ENCODE measurements around the gene ZNF580. TPM values are rescaled to one million over a fixed set of nuclear protein-coding genes. Genes with fewer than 3 reads are reported as not detected.

The ZNF580 gene
- total and polyA plus RNA-seq, 12 donors, result 16.5 to 29.9 (median 21.1) TPM

GRCh38 chr19:55648585-55649267 lies 7.9 kb downstream of the ZNF580 start:
- peaks cover 14 to 56% (median 41%) of the 10 kb centered on the region in 9 donors for H3K4me1 ChIP-seq
- no peak for TF ChIP-seq CTCF (IDR thresholded peaks at IDR 0.05)
- 25 to 28% methylated on average over 25 of the region's 25 CpGs for WGBS, 2 donors

GRCh38 chr19:55649268-55650125 lies 8.7 kb downstream of the ZNF580 start:
- Histone ChIP-seq H3K27me3 (no peaks in the 10 kb centered on the region), H3K9me3 (no peaks in the 10 kb centered on the region), H3K4me3 (peak overlapping the region in 5 of 10 donors; percentile 77 to 92 (median 90)), H3K36me3 (peaks cover 0 to 32% (median 8%) of the 10 kb centered on the region in 9 donors), H3K4me1 (peaks cover 14 to 48% (median 35%) of the 10 kb centered on the region in 9 donors), H3K27ac (peak overlapping the region in 8 of 10 donors; percentile 83 to 92 (median 90))
- TF ChIP-seq CTCF (IDR thresholded peaks at IDR 0.05), result no peak
- 77 to 82% methylated on average over 17 of the region's 17 CpGs for WGBS, 2 donors
- ATAC-seq (no peak), DNase-seq (no peak)
- intact Hi-C loops (cut with DNase I), result no loop called here

More at GRCh38 chr19:55648585-55649267, 7.9 kb downstream of the ZNF580 start:
- DNase-seq (no peak), ATAC-seq (no peak)
- H3K9me3 ChIP-seq, result no peaks in the 10 kb centered on the region
- intact Hi-C loops (cut with DNase I), result no loop called here
- no peaks in the 10 kb centered on the region for H3K27me3 ChIP-seq
- peak overlapping the region; percentile 70 to 92 (median 88) for H3K27ac ChIP-seq
- peaks cover 0 to 32% (median 8%) of the 10 kb centered on the region in 9 donors for H3K36me3 ChIP-seq
- peak overlapping the region; percentile 77 to 98 (median 88) for H3K4me3 ChIP-seq

- intact Hi-C loops (cut with DNase I), result no loop called here
- H3K36me3 ChIP-seq, result peaks cover 0 to 26% (median 4%) of the 10 kb centered on the region in 9 donors
- no peaks in the 10 kb centered on the region for H3K9me3 ChIP-seq
- ATAC-seq (no peak), DNase-seq (no peak)
- H3K4me3 ChIP-seq, result no peak overlapping the region
- no peak for TF ChIP-seq CTCF (IDR thresholded peaks at IDR 0.05)
- H3K27ac ChIP-seq, result no peak overlapping the region
- 90 to 93% methylated on average over 4 of the region's 4 CpGs for WGBS, 2 donors
- H3K4me1 ChIP-seq, result peaks cover 14 to 42% (median 29%) of the 10 kb centered on the region in 9 donors
- H3K27me3 ChIP-seq, result no peaks in the 10 kb centered on the region
These were observed 9.3 kb downstream of the ZNF580 start for GRCh38 chr19:55650126-55650557.

GRCh38 chr19:55650602-55651230 lies 9.9 kb downstream of the ZNF580 start:
- ATAC-seq, result no peak
- intact Hi-C loops (cut with DNase I), result no loop called here
- Histone ChIP-seq H3K4me1 (peaks cover 14 to 42% (median 33%) of the 10 kb centered on the region in 9 donors), H3K27me3 (no peaks in the 10 kb centered on the region), H3K9me3 (no peaks in the 10 kb centered on the region), H3K4me3 (no peak overlapping the region), H3K27ac (no peak overlapping the region), H3K36me3 (peaks cover 0 to 20% (median 0%) of the 10 kb centered on the region in 9 donors)
- WGBS, 2 donors, result 90 to 91% methylated on average over 17 of the region's 17 CpGs
- TF ChIP-seq CTCF (IDR thresholded peaks at IDR 0.05), result no peak
- DNase-seq, result no peak

All from heart right ventricle (tissue), 16 donors.